Measurements from ENCODE around the gene PDE5A. TPM values are rescaled to one million over a fixed set of nuclear protein-coding genes. Genes with fewer than 3 reads are reported as not detected.

PDE5A gene
- total RNA-seq, 2 donors from 2014 or later, result 12.5 to 31.9 TPM

Small RNA genes lying within 50 kb of the gene (small RNA-seq; reads per million reads assigned to genes)
- gene RF00614, result not detected
